Breast epithelium (tissue), 4 donors: Measurements from ENCODE around the gene PRMT1. TPM values are rescaled to one million over a fixed set of nuclear protein-coding genes. Genes with fewer than 3 reads are reported as not detected.
A peak's percentile ranks its signal among the peaks of the same experiment; 100 is the strongest.

Experiments used
- DNase-seq, 2 donors: peaks; one replicate each; pipeline ENCODE4 v3.0.0-alpha.2; 2019; ENCODE audit warnings: low spot score in 2 of 2
- H3K27ac ChIP-seq, 2 donors: fragments of 200-600 bp; sonication (generic) in 1 of 2; one replicate each; pipeline ENCODE4 v1.5.1; 2016 to 2019; ENCODE audit warnings: mild to moderate bottlenecking in 1 of 2
- H3K27me3 ChIP-seq, 2 donors: fragments of 200-600 bp; sonication (generic) in 1 of 2; one replicate each; pipeline versions ENCODE4 v1.5.1 to v1.6.0; 2017 to 2019; ENCODE audit warnings: control low read depth in 1 of 2, mild to moderate bottlenecking in 1 of 2
- H3K36me3 ChIP-seq: fragments of 200-600 bp; one replicate; pipeline ENCODE4 v1.5.1; 2019
- H3K4me1 ChIP-seq, 2 donors: fragments of 200-600 bp; sonication (generic); one replicate each; pipeline ENCODE4 v1.5.1; 2016 to 2019; ENCODE audit warnings: control low read depth in 1 of 2
- H3K4me3 ChIP-seq, 3 donors: fragments of 200-600 bp; sonication (generic); 1 replicate in 2 of 3; 2 replicates in 1 of 3; pipeline ENCODE4 v1.5.1; 2016 to 2019; ENCODE audit warnings: mild to moderate bottlenecking in 3 of 3, moderate library complexity in 2 of 3
- H3K9me3 ChIP-seq, 2 donors: fragments of 200-600 bp; sonication (generic) in 1 of 2; one replicate each; pipeline ENCODE4 v1.5.1; 2016 to 2019; ENCODE audit warnings: control low read depth in 1 of 2
- CTCF ChIP-seq, 3 donors: fragments of 450-650 bp; IDR thresholded peaks; one replicate each; pipeline ENCODE4 v1.5.1; 2016 to 2017; ENCODE audit warnings: antibody characterized with exemption in 3 of 3, mild to moderate bottlenecking in 3 of 3, moderate library complexity in 3 of 3
- POLR2A ChIP-seq: fragments of 450-650 bp; IDR thresholded peaks from one replicate; pipeline ENCODE4 v1.6.1; 2016; ENCODE audit warnings: antibody characterized with exemption, mild to moderate bottlenecking, moderate library complexity
- POLR2AphosphoS5 ChIP-seq, 3 donors: sonication (generic); formaldehyde crosslinking; IDR thresholded peaks; one replicate each; pipeline ENCODE4 v1.6.1; 2017; ENCODE audit warnings: antibody characterized with exemption in 3 of 3
- intact Hi-C: fragments of 100-400 bp; cut with DNase I; formaldehyde crosslinking; loops from one replicate; pipeline ENCODE4 v1.15.1; 2023; ENCODE audit warnings: low total_unique reads
- total RNA-seq, 3 donors: library from RNA; depleted of rRNA; stranded (reverse); fragments of >200 nt; gene quantifications; one replicate each; pipeline ENCODE4 v1.1.0, GENCODE V29; 2016

The PRMT1 gene
- total RNA-seq, 3 donors from 2014 or later, result 137 to 227 (median 154) TPM

- Histone ChIP-seq H3K4me1 (peaks cover 5 to 9% of the 10 kb centered on the region in 2 donors), H3K4me3 (no peak overlapping the region), H3K36me3 (no peaks in the 10 kb centered on the region), H3K9me3 (no peaks in the 10 kb centered on the region), H3K27me3 (no peaks in the 10 kb centered on the region), H3K27ac (peak overlapping the region in 1 of 2 donors; percentile 50)
- intact Hi-C loops, result no loop called here
- no peak for DNase-seq
- TF ChIP-seq POLR2AphosphoS5 (IDR thresholded peaks at IDR 0.05), result no peak
- TF ChIP-seq POLR2A, result no peak
- TF ChIP-seq CTCF (IDR thresholded peaks at IDR 0.05), result no peak
Measured at GRCh38 chr19:49635530-49636232, 41.4 kb upstream of the PRMT1 start.

GRCh38 chr19:49636233-49636932 lies 40.7 kb upstream of the PRMT1 start:
- Histone ChIP-seq H3K27me3 (no peaks in the 10 kb centered on the region), H3K4me1 (peaks cover 5 to 9% of the 10 kb centered on the region in 2 donors), H3K36me3 (no peaks in the 10 kb centered on the region), H3K9me3 (no peaks in the 10 kb centered on the region), H3K27ac (peak overlapping the region in 1 of 2 donors; percentile 50), H3K4me3 (no peak overlapping the region)
- TF ChIP-seq POLR2A, result no peak
- no peak for TF ChIP-seq POLR2AphosphoS5 (IDR thresholded peaks at IDR 0.05)
- TF ChIP-seq CTCF (IDR thresholded peaks at IDR 0.05), result no peak
- no peak for DNase-seq
- intact Hi-C loops, result no loop called here

- Histone ChIP-seq H3K27me3 (no peaks in the 10 kb centered on the region), H3K36me3 (no peaks in the 10 kb centered on the region), H3K27ac (peak overlapping the region; percentile 70 to 100), H3K9me3 (no peaks in the 10 kb centered on the region), H3K4me1 (peaks cover 5 to 9% of the 10 kb centered on the region in 2 donors), H3K4me3 (peak overlapping the region; percentile 97 to 99 (median 98))
- peak; percentile 55 to 73 for DNase-seq
- intact Hi-C loops, result no loop called here
- TF ChIP-seq CTCF (IDR thresholded peaks at IDR 0.05), result no peak
- no peak for TF ChIP-seq POLR2A
- no peak for TF ChIP-seq POLR2AphosphoS5 (IDR thresholded peaks at IDR 0.05)
Measured at GRCh38 chr19:49637821-49638738, 39.0 kb upstream of the PRMT1 start.

GRCh38 chr19:49639401-49640112 lies 37.5 kb upstream of the PRMT1 start:
- no peaks in the 10 kb centered on the region for H3K9me3 ChIP-seq
- intact Hi-C loops, result no loop called here
- H3K4me3 ChIP-seq, result peak overlapping the region; percentile 97 to 99 (median 98)
- DNase-seq, result peak in 1 of 2 donors; percentile 50
- H3K4me1 ChIP-seq, result peaks cover 5 to 22% of the 10 kb centered on the region in 2 donors
- no peaks in the 10 kb centered on the region for H3K36me3 ChIP-seq
- peak overlapping the region; percentile 99 to 100 for H3K27ac ChIP-seq
- H3K27me3 ChIP-seq, result no peaks in the 10 kb centered on the region
- TF ChIP-seq POLR2A (no peak), POLR2AphosphoS5 (IDR thresholded peaks at IDR 0.05) (no peak), CTCF (IDR thresholded peaks at IDR 0.05) (no peak)
